ENCODE data around the gene ACOT6.

DNA sequence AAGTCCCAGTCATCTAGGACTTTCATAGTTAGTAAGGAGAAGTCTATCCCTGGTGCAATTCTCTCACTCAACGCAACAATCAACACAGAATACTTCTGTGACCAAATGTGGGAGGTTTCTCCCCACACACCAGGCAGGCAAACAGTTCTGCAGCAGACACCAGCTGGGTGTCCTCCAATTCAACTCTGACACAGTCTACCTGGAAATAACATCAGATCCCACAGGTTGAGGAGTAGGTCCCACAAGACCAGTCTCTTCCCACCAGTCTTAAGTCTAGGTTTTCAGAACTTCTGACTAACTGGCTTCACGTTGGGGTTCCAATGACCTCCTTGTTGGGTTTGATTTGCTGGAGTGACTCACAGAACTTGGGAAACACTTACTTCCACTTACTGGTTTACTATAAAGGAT is 14.8 kb downstream of the ACOT6 start:
- TF ChIP-seq POLR2A (IDR thresholded peaks at IDR 0.05) (no peak), CTCF (IDR thresholded peaks at IDR 0.05) (no peak), POLR2AphosphoS5 (IDR thresholded peaks at IDR 0.05) (no peak)

Measured in stomach (tissue), 4 donors.